ENCODE data around the gene GNB1L. TPM values are rescaled to one million over a fixed set of nuclear protein-coding genes. Genes with fewer than 3 reads are reported as not detected.

The GNB1L gene
- total RNA-seq, 4 donors from 2014 or later: 4.3 to 7.6 (median 6.1) TPM

DNA sequence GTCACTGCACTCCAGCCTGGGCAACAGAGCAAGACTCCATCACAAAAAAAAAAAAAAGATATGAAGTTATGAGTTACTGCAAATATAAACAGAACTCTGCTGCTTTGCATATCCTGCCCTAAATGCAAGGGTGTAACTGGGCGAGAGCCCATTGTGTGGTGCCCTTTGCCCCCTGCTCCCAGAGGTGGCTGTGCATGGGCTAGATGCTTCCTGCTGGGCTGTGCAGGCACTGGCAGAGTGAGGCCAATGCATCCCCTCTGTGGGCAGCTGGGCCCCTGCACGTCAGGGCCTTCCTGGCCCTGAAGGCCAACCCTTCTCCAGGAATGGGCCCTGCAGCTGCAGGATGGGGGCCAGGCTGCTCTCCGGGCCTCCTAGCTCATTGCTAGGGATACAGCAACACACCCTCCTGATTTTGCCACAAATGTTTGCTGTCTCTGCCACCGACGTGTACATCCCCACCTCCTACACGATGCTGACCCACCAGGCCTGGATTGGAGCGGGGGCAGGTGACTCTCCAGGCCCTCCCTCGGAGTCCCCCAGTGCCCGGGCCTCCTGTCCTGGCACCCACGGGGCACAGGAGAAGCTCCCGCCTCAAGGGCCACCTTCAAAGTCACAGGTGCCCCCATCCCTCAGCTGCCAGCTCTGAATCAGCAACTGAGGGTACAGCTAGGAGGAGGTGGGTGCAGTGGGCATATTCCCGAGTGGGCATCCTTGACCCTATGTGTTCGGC lies 46.2 kb upstream of the GNB1L start:
- ATAC-seq (ENCODE audit: low FRiP score) (no peak), DNase-seq (ENCODE audit: low spot score) (no peak)
- TF ChIP-seq, protein P1, sequence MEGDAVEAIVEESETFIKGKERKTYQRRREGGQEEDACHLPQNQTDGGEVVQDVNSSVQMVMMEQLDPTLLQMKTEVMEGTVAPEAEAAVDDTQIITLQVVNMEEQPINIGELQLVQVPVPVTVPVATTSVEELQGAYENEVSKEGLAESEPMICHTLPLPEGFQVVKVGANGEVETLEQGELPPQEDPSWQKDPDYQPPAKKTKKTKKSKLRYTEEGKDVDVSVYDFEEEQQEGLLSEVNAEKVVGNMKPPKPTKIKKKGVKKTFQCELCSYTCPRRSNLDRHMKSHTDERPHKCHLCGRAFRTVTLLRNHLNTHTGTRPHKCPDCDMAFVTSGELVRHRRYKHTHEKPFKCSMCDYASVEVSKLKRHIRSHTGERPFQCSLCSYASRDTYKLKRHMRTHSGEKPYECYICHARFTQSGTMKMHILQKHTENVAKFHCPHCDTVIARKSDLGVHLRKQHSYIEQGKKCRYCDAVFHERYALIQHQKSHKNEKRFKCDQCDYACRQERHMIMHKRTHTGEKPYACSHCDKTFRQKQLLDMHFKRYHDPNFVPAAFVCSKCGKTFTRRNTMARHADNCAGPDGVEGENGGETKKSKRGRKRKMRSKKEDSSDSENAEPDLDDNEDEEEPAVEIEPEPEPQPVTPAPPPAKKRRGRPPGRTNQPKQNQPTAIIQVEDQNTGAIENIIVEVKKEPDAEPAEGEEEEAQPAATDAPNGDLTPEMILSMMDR (IDR thresholded peaks at IDR 0.05): no peak

DNA sequence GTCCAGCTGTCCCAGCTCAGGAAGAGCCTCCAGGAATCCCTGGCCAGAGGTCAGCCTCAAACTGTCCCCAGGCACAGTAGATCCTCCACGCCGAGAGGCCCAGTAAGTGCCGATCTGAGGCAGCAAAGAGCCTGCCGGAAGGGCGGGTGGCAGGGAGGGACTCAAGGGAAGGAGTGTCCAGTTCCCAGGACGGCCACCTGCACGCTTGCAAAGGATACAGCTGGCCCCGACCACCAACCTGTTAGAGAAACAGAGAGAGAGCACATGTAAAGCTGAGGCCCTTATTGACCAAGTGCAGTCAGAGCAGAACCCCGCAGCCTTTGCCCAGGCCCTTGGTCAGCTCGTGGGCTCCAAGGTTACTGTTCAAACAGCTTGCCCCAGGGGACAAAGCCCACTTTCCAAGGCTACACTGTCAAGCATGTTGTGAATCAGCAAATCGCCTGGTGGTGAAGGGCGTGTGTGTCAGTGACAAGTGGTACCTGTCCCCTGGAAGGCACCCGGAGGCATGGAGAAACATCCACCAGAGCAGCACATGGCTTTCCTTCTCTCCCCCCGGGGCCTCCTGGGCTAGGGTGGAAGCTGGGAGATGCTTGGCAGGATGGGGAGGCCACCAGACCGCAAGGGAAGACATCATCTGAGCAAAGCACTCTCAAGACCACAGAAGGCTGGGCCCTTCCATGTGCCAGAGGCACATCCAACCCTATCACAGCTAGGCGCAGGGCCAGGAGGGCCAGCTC lies 44.3 kb upstream of the GNB1L start:
- TF ChIP-seq, protein P1 (IDR thresholded peaks at IDR 0.05): no peak
- ATAC-seq (ENCODE audit: low FRiP score): no peak
- no peak for DNase-seq (ENCODE audit: low spot score)

DNA sequence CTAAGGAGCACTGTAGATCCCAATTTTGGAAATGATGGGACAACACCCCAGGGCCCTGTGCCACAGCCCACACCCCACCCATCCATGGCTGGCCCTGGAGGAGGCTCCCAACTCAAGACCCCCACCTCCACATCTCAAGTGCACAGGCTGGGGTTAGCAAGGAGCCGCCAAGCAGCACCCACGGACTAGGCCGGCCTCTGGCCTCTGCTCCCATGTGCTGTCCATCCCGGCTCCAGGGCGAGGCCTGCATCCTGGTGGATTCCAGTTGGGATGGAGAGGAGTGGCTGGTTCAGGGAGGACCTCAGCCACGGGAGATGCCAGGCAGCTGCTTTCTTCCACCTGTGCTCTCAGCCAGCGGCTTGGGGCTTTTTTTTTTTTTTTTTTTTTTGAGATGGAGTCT lies 43.5 kb upstream of the GNB1L start:
- DNase-seq (ENCODE audit: low spot score): no peak
- no peak for ATAC-seq (ENCODE audit: low FRiP score)
- TF ChIP-seq, protein P1 (IDR thresholded peaks at IDR 0.05): no peak

DNA sequence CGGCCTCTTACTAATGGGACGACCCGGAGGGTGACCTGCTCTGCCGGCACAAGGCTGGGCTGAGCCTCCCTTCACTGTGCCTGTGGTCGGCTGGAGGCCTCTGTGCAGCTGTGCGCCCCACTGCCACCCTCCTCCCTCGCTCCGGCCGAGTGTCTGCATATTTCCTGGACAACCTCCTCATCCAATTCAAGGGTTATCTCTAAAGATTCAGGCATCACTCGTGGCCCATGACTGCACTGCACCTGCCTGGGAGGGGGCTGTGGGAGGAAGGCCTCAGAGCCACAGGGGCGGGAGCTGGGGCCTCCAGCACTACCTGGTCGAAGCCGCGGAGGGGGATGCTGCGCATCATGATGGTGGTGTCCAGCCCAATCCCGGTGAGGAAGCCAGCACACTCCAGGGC lies 43.1 kb upstream of the GNB1L start:
- ATAC-seq (ENCODE audit: low FRiP score) (no peak), DNase-seq (ENCODE audit: low spot score) (no peak)
- TF ChIP-seq, protein P1 (IDR thresholded peaks at IDR 0.05): no peak

DNA sequence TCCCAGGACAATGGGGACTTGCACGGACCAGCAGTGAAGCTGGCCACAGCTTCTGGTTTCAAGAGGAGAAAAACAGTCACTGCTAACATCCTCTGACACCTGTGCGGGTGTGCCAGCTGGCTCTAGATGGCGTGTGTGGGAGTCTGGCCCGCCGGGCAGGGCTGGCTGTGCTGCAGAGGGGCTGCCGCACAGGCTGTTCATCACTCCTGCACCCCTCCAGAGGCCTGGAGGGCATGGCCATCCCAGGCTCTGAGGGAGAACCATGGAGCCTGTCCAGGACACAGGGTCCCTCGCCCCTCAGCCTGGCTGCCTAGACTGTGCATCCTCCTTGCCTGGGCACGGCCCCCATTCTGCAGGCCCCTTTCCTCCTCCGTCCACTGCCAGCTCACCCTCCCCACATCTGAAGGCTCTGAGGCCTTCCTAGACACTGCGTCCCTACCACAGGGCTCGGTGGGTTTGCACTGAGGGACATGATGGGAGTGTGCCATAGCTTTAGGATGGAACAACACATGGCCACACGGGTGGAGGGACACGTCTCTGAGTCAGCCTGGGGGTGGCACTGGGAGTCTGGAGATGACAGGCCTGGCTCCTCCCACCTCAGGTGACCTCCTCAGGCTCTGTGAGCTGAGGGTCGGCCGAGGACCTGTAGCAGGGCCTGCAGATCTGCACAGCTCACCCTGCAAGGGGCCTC lies 42.1 kb upstream of the GNB1L start:
- no peak for ATAC-seq (ENCODE audit: low FRiP score)
- TF ChIP-seq, protein P1 (IDR thresholded peaks at IDR 0.05): no peak

DNA sequence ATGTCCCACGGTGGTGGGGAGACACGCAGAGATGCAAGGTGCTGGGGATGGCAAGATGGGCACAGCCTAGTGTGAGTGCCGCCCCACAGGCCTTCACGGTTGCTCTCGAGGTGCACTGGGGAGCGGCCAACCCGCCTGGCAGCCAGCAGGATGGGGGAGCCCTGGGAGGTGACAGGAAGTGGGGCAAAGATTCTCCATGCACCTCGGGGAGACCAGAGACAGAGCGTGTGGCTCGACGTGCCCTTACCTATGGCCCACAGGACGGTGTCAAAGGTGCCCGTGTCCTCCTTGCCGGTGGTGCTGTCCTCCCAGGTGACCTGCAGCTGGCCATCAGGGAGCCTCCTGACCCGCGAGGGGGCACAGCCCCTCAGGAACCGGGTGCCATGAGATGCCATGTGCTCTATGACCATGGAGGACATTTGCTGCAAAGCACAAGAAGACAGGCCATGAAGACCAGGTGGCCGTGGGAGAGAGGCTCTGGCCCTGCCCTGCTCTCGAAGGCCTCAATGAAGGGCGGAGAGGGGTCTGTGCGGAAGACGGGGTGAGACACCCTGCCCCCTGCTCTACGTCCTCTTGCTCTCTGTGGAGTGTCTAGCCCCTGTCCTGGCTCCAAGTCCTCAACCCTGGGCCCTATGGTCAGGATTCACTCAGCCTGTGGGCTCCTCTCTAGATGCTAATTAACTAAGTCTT lies 40.6 kb upstream of the GNB1L start:
- no peak for ATAC-seq (ENCODE audit: low FRiP score)
- TF ChIP-seq, protein P1 (IDR thresholded peaks at IDR 0.05): no peak
- no peak for DNase-seq (ENCODE audit: low spot score)

More for the DNA sequence above, 42.1 kb upstream of the GNB1L start:
- DNase-seq (ENCODE audit: low spot score): no peak
